ENCODE measurements around the gene TAS2R3.
A peak's percentile ranks its signal among the peaks of the same experiment; 100 is the strongest.
"Not testable (repeated sequence)": the region's sequence is repeated elsewhere in the genome, so short reads cannot be mapped to it uniquely, and the experiment has no call there.

The TAS2R3 gene

GRCh38 chr7:141763797-141764196, at the start of gene TAS2R3:
Gene TAS2R3, plus strand, starts transcription at chr7:141764097. Its CDS starts 62 bp downstream, at chr7:141764159.
- DNase-seq (ENCODE audit: low spot score): no peak

GRCh38 chr7:141714571-141714970, 49.3 kb upstream of the TAS2R3 start:
- DNase-seq (ENCODE audit: low spot score): no peak

- DNase-seq (ENCODE audit: low spot score): no peak
These were observed 48.9 kb upstream of the TAS2R3 start for GRCh38 chr7:141715018-141715417.

GRCh38 chr7:141715794-141716689, 47.9 kb upstream of the TAS2R3 start:
- no peak for DNase-seq (ENCODE audit: low spot score)

- DNase-seq (ENCODE audit: low spot score): no peak
These were observed 46.4 kb upstream of the TAS2R3 start for GRCh38 chr7:141717450-141717849.

GRCh38 chr7:141722529-141722928, 41.4 kb upstream of the TAS2R3 start:
- DNase-seq (ENCODE audit: low spot score): no peak

GRCh38 chr7:141729020-141729419, 34.9 kb upstream of the TAS2R3 start:
- DNase-seq (ENCODE audit: low spot score): no peak

GRCh38 chr7:141731476-141732149, 32.3 kb upstream of the TAS2R3 start:
- no peak for DNase-seq (ENCODE audit: low spot score)

- no peak for DNase-seq (ENCODE audit: low spot score)
These were observed 26.6 kb upstream of the TAS2R3 start for GRCh38 chr7:141737118-141737835.

- DNase-seq (ENCODE audit: low spot score): peak; percentile 91
These were observed 25.9 kb upstream of the TAS2R3 start, which contains the start of gene SSBP1 for GRCh38 chr7:141737836-141738591. Gene SSBP1, plus strand, starts transcription at chr7:141738358. Its CDS starts 809 bp downstream, at chr7:141739167.

- no peak for DNase-seq (ENCODE audit: low spot score)
These were observed 25.3 kb upstream of the TAS2R3 start for GRCh38 chr7:141738592-141739013.

- DNase-seq (ENCODE audit: low spot score): no peak
These were observed 24.6 kb upstream of the TAS2R3 start for GRCh38 chr7:141739250-141739649.

- no peak for DNase-seq (ENCODE audit: low spot score)
These were observed 21.7 kb upstream of the TAS2R3 start for GRCh38 chr7:141742229-141742628.

- no peak for DNase-seq (ENCODE audit: low spot score)
These were observed 19.8 kb upstream of the TAS2R3 start for GRCh38 chr7:141744131-141744530.

- DNase-seq (ENCODE audit: low spot score): no peak
These were observed 15.5 kb upstream of the TAS2R3 start for GRCh38 chr7:141748396-141748795.

GRCh38 chr7:141751904-141752303, 12.0 kb upstream of the TAS2R3 start:
- DNase-seq (ENCODE audit: low spot score): not testable (repeated sequence)

GRCh38 chr7:141752634-141753033, 11.3 kb upstream of the TAS2R3 start:
- peak; percentile 22 for DNase-seq (ENCODE audit: low spot score)

- peak; percentile 54 for DNase-seq (ENCODE audit: low spot score)
These were observed 9.0 kb upstream of the TAS2R3 start for GRCh38 chr7:141754939-141755338.

GRCh38 chr7:141770083-141770583, 6.2 kb downstream of the TAS2R3 start:
- DNase-seq (ENCODE audit: low spot score): not testable (repeated sequence)

GRCh38 chr7:141776374-141776773, 12.5 kb downstream of the TAS2R3 start, which contains the start of gene TAS2R4:
Gene TAS2R4, plus strand, starts transcription at chr7:141776674. Its CDS starts 1,815 bp downstream, at chr7:141778489.
- DNase-seq (ENCODE audit: low spot score): no peak

All from iPS-NIHi11 (cell line).